Colon (tissue), 2 donors: ENCODE measurements around the gene MYLK3.

Source experiments
- FAIRE-seq: peaks from 2 replicates; lab custom pipeline; 2012; peaks lifted over from hg19 to GRCh38; lab: Jason Lieb, UNC
- donor health status: control.
- donor health status: control.

Gene MYLK3

GRCh38 chr16:46727184-46727583, 21.0 kb downstream of the MYLK3 start:
- no peak for FAIRE-seq

DNA sequence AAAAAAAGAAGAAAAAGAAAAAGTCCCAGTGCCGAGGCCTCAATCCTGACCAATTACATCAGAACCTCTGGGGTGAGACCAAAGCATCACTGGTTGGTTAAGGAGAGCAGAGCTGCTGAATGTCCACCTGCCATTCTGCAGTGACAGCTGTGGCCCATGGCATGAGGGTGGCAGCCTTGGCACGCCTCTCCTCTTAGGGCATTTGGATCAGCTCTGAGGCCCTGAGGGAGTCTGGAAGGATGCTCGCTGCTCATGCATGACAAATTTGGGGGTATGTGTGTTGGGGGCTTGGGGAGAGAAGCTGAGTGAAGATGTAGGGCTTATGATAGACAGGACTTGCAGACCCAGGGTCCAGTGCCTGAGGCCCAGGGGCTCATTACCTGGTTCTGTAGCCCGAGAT, 26.3 kb downstream of the MYLK3 start:
- no peak for FAIRE-seq

- no peak for FAIRE-seq
Observed at GRCh38 chr16:46720619-46721018, 27.5 kb downstream of the MYLK3 start.

DNA sequence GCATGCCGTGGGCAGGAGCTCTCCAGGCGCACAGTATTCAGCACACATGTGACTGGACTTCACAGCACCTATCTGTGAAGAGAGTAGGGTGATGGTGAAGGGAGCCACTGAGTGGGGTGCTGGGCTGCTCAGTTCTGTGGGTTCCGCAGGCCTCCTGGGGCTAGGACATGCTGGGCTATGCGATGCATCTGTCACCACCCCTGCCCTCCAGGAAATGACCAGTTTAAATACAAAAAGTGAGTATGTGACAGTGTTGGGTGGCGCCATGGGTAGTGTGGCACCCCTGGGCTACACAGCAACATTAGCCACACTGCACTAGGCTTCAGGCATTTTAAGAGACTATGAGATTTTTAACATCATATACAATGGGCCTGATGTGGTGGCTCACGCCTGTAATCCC, 28.6 kb downstream of the MYLK3 start:
- no peak for FAIRE-seq

DNA sequence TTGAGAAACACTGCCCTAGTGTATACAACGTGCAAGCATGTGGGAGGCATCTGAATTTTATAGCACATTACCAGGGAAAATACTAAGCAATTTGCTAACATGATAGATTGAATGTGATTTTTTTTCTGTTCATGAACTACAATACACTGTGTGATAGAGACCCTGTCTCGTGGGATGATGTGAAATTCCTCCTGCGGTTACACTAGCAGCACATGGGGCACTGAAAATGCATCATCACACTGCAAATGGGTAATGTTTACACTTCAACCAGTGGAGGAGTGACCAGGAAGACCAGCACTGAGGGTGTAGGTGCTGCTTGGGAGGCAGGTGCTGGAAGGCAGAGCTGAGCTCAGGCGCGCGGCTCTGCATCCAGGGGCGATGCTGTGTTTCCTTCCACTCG, 29.9 kb downstream of the MYLK3 start:
- no peak for FAIRE-seq

- FAIRE-seq = no peak
Observed at GRCh38 chr16:46717692-46718091, 30.5 kb downstream of the MYLK3 start.

- no peak for FAIRE-seq
Observed at GRCh38 chr16:46715769-46716305, 32.3 kb downstream of the MYLK3 start.

GRCh38 chr16:46714797-46715591, 33.1 kb downstream of the MYLK3 start:
- no peak for FAIRE-seq

DNA sequence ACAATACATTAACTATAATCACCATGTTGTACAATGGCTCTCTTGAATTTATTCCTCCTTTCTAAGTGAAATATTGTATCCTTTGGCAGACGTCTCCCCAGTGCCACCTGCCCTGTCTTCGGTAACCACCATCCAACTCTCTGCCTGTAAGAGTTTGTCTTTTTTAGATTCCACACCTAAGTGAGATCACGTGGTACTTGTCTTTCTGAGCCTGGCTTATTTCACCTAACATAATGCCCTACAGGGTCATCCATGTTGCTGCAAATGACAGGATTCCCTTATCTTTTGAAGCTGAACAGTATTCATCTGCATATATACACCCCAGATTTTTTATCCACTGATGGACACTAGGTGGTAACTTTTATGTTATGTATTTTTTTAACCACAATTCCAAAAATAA, 34.5 kb downstream of the MYLK3 start:
- no peak for FAIRE-seq

- FAIRE-seq = no peak
Observed at GRCh38 chr16:46712911-46713310, 35.2 kb downstream of the MYLK3 start.

- FAIRE-seq = no peak
Observed at GRCh38 chr16:46711106-46712058, 36.8 kb downstream of the MYLK3 start.

DNA sequence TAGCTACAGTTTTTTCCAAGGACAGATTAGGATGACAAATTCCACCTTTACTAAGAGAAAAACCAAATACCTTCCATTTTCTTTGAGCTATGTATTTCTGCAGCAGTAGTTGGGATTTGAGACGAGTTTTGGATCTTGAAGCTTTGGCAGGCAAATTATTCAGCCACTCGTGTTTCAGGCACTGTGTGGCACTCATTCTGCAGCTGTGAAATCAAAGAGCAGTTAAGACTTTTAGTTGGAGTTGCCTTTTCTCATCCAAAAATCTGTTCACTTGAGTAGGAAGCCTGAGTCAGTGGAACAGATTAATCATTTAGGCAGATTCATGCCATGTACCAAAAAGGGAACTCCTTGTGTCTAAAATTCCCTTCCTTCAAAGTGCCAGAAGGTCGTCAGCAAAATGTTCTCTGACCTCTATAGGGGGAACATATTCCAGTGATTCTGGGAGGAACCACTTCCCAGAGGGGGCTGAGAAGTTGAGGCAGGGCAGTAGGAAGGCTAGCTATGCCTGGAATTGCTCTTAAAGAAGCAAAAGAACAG, 38.6 kb downstream of the MYLK3 start:
- FAIRE-seq = no peak

DNA sequence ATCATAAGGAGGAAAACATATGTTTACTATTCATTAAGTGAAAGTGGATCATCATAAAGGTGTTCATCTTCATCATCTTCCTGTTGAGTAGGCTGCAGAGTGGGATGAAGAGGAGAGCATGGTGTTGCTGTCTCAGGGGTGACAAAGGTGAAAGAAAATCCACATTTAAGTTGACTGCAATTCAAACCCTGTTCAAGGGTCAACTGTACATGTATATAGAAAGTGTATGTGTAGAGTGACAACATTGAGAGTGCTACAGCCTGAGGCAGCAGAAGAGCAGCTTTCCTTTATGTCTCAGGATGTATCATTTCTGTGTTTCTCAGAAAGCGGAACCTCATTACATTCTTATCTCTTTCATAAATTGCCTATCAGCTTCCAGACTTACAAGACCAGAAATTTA, 41.5 kb downstream of the MYLK3 start:
- FAIRE-seq = no peak

- FAIRE-seq = no peak
Observed at GRCh38 chr16:46702030-46702429, 46.1 kb downstream of the MYLK3 start.

- FAIRE-seq = no peak
Observed at GRCh38 chr16:46701615-46702014, 46.5 kb downstream of the MYLK3 start.

GRCh38 chr16:46700048-46700447, 48.1 kb downstream of the MYLK3 start:
- no peak for FAIRE-seq

GRCh38 chr16:46696957-46697356, 51.2 kb downstream of the MYLK3 start:
- no peak for FAIRE-seq

GRCh38 chr16:46695937-46696336, 52.2 kb downstream of the MYLK3 start:
- no peak for FAIRE-seq

- no peak for FAIRE-seq
Observed at GRCh38 chr16:46693598-46693997, 54.5 kb downstream of the MYLK3 start.

DNA sequence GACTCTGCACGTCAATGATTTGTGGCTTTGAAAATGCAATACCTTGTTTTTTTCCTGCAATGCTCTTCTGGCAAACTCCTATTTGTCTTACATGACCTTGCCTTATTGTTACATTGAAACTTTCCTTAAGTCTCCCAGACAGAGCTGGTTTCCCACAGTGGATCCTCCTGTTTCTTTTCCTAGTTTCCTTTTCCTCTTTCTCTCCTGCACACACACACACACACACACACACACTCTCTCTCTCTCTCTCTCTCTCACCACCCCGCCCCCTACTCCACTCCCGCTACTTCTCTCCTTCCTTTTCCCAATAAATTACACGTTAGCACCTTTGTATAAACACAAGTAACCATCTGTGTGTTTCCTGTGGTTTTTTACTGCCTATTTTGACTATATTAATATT, 56.4 kb downstream of the MYLK3 start:
- no peak for FAIRE-seq

DNA sequence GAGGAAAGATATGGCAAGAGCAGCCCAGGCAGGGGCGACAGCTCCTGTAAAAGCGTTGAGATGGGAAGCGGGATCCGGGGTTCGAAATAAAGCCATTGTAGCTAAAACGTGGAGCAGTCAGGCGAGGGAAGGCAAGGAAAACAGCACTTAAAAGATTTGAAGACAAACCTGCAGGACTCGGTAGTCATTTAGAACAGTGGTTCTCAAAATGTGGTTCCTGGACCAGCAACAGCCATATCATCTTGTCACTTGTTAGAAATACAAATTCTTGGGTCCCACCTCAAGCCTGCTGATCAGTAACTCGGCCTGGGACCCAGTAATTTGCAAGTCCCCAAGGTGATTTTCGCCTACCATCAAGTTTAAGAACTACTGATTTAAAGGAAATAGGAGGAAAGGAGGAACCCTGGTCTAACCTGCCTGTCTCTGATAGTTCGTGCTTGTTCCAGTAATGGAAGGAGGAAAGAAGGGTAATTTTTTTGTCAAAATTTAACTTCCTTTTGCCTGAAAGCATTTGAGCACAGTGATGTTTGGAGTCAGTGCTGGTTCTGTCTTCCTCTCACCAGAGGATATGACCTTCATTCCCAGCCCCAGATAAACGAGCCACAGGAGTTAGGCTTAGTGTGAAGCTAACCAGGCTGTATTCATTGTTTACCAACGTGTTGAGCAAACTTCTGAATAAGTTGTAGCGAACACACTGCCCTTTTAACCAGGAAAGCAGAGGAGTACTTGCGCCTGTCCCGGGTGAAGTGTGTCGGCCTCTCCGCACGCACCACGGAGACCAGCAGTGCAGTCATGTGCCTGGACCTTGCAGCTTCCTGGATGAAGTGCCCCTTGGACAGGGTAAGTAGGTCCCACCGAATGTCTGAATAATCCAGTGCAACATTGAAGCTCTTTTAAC, 57.6 kb downstream of the MYLK3 start:
- no peak for FAIRE-seq
